GM20000 (cell line): Measurements from ENCODE around the gene CYB5B.
"Not testable (repeated sequence)": the region's sequence is repeated elsewhere in the genome, so short reads cannot be mapped to it uniquely, and the experiment has no call there.

Experiments used
- DNase-seq: peaks from one replicate; pipeline ENCODE4 v3.0.0; 2012; ENCODE audit warnings: low spot score
- TF ChIP-seq, protein P1 (sequence below): IDR thresholded peaks from 2 replicates; pipeline ENCODE4 v1.5.1; 2012; ENCODE audit warnings: mild to moderate bottlenecking, control low read depth; ENCODE audit errors: extremely low read depth, missing control alignments

The CYB5B gene

DNA sequence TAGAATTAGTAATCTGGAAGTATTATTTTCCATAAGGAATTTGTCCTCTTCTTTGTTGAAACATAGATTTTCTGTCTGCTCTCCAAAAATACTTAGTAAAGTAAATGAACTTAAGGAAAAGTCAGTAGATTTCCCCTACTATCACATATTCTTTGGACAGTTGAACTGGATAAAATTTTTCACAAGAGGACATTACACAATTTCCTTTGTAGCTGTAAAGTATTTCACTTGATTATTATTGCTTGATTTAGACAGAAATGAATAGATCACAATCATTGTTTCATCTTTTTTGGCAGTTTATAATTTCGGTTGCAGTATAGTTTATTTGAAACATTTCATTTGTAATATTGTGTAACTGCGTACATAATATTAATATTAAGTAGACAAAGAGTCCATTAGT is 12.5 kb downstream of the CYB5B start:
- TF ChIP-seq, protein P1, sequence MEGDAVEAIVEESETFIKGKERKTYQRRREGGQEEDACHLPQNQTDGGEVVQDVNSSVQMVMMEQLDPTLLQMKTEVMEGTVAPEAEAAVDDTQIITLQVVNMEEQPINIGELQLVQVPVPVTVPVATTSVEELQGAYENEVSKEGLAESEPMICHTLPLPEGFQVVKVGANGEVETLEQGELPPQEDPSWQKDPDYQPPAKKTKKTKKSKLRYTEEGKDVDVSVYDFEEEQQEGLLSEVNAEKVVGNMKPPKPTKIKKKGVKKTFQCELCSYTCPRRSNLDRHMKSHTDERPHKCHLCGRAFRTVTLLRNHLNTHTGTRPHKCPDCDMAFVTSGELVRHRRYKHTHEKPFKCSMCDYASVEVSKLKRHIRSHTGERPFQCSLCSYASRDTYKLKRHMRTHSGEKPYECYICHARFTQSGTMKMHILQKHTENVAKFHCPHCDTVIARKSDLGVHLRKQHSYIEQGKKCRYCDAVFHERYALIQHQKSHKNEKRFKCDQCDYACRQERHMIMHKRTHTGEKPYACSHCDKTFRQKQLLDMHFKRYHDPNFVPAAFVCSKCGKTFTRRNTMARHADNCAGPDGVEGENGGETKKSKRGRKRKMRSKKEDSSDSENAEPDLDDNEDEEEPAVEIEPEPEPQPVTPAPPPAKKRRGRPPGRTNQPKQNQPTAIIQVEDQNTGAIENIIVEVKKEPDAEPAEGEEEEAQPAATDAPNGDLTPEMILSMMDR: no peak
- DNase-seq: no peak

DNA sequence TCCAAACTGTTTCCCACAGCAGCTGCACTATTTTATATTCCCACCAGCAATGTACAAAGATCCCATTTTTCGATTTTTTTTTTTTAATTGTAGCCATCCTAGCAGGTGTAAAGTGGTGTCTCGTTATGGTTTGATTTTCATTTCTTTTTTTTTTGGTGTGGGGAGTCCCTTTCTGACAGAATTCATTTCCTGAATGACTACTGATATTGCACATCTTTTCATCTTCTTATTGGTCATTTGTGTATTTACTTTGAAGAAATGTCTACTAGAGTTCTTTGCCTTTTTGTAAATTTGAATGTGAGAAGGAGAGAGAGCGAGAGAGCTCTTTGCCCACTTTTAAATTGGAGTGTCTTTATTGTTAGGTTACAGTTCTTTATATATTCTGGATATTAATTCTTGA is 14.0 kb downstream of the CYB5B start:
- DNase-seq: peak; percentile 38
- TF ChIP-seq, protein P1: no peak

DNA sequence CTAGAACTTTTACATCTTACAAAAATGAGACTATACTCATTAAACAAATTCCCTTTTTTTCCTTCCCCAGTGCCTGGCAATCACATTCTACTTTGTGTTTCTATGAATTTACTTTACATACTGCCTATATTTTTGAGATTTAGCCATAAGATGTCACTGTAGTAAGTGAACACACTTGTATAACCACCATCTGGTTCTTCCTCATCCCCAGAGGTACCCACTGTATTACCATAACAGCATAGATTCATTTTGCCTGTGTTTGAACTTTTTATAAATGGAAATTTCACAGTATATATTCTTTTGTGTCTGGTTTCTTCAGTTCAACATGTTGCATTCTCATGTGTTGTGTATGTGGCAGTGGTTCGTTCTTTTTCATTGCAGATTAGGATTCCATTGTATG is 15.8 kb downstream of the CYB5B start:
- DNase-seq: no peak
- TF ChIP-seq, protein P1: no peak

DNA sequence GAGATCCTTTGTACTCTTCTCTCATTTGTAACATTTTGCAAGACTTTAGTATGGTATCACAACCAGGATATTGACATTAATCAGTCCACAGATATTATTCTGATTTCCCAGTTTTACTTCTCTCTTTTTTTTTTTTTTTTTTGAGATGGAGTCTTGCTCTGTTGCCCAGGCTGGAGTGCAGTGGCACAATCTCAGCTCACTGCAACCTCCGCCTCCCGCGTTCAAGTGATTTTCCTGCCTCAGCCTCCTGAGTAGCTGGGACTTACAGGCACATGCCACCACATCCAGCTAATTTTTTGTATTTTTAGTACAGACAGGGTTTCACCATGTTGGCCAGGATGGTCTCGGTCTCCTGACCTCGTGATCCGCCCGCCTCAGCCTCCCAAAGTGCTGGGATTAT is 16.6 kb downstream of the CYB5B start:
- not testable (repeated sequence) for DNase-seq

DNA sequence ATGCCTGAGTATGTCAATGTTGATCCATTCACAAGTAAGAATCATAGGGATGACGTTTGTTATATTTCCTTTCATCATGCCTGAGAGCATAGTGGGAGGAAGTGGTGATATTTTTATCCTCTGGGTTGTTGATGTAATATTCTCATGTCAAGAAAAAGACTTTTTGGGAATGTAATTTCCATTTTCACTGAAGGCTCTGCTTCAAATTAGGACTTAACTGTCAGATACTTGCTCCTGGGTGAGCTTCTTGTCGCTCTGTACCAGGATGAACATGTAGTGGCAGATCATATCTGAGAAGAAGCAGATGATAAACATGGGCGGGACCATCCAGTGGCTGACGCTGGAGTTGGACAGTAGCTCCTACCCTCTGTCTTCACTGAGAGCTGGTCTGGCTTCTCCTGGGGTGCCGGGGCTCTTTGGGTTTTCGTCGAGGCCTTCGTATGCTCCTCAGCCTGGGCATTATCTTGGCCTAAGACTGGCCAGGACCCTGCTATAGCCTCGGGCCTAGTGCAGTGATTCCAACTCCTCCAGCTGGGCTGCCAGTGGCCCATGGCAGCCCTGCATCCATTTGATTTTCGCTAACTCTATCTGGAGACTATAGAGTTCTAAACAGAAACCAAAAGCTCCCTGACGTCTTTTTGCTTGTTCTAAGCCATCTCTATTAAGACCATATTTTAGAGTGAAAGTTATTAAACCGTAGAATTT is 19.7 kb downstream of the CYB5B start:
- TF ChIP-seq, protein P1: no peak
- DNase-seq: no peak

DNA sequence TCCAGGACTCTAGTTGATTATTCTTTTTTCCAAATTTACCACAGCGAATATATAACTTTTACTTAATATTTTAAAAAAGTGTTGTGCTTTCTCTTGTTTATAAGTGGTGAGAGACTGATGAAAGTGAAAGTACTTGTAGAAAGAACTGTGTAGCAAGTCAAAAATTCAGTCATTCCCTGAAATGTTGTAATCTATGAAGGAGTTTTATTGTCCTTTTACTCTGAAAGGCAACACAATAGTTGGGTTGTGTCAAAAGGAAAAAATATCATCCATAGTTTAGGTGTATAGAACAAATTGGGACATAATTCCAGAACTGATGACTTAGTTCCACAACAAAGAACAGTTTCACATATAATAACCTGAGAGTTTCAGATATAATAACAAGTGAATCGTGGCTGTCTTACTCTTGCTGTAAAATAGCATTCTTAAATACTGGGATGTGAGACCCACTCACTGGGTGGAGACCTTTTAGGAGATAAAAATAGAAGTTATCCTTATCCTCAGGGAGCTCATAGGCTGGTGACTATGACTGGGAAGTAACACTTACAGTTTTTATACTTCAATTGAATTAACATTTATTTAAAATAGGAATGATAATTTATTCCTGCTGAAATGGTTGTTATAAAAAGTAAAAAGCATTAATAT is 20.6 kb downstream of the CYB5B start:
- no peak for DNase-seq
- TF ChIP-seq, protein P1: no peak

DNA sequence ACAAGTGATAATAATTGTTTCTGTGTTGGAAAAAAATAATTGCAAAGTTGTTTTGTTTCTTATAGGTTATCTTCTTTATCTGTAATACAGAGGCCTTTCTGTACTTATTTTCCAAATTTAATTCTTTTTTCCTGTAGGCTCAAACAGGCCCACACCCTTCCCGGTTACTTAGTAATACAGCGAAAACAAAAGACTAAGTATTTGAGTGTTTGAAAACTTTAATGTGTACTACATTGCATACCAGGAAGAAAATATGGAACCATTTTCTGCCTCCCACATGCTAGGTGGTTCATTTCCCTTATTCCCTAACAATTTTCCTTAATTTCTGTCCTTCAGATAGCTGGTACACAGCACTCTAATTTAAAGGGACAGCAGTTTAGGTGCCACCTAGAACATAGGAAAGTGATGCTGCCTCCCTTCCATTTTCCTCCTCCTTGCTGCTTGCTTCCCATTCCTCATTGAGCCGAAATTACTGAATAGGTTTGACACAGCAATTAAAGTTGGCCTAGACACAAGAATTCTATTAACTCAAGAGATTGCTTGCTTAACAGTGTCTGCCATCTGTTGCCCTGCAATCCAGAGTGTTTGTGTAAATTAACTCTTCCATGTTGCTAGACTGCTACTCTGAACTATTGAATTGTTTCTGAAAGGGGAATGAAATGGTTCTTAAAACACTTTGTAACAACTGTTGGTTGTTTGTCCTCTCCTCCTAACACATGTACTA is 24.2 kb downstream of the CYB5B start:
- TF ChIP-seq, protein P1: no peak
- DNase-seq: no peak
